ENCODE data around the gene EIF5AL1. TPM values are rescaled to one million over a fixed set of nuclear protein-coding genes. Genes with fewer than 3 reads are reported as not detected.
"Not testable (repeated sequence)": the region's sequence is repeated elsewhere in the genome, so short reads cannot be mapped to it uniquely, and the experiment has no call there.

Gene EIF5AL1
- total RNA-seq = 0.16 TPM

DNA sequence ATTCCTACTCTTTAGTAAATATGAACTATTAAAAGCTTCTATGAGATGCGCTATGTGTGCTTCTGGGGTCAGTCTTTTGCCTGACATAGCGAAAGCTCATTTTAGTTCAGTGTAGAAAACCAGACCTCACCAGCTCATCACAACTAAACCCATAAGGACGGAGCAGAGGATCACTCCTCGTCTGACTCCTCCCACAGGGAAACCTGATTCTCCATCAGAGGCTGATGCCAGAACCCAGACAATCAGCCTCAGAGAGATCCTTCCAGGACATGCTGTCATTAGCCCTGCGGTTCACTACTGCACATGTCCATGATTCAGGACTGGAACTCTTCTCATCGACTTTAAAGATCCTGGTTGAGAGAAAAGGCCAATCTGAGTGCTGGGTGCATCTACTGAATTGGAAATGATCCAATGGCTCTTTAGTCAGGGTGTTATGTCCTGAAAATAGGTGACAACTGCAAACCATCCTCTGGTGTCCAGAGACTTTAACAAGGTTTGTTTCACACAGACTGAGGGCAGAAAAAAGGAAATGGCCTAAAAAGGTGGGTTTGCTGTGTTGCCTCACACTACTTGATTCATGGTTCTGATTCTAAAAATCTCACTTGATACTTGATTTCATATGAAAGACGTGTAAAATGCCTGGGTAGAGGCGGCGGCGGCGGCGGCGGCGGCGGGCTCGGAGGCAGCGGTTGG, at the start of gene EIF5AL1:
Gene EIF5AL1, plus strand, starts transcription at position 643 of the 693 bp plus-strand sequence. CDS start 117 bp downstream, outside the sequence.
- not testable (repeated sequence) for DNase-seq

DNA sequence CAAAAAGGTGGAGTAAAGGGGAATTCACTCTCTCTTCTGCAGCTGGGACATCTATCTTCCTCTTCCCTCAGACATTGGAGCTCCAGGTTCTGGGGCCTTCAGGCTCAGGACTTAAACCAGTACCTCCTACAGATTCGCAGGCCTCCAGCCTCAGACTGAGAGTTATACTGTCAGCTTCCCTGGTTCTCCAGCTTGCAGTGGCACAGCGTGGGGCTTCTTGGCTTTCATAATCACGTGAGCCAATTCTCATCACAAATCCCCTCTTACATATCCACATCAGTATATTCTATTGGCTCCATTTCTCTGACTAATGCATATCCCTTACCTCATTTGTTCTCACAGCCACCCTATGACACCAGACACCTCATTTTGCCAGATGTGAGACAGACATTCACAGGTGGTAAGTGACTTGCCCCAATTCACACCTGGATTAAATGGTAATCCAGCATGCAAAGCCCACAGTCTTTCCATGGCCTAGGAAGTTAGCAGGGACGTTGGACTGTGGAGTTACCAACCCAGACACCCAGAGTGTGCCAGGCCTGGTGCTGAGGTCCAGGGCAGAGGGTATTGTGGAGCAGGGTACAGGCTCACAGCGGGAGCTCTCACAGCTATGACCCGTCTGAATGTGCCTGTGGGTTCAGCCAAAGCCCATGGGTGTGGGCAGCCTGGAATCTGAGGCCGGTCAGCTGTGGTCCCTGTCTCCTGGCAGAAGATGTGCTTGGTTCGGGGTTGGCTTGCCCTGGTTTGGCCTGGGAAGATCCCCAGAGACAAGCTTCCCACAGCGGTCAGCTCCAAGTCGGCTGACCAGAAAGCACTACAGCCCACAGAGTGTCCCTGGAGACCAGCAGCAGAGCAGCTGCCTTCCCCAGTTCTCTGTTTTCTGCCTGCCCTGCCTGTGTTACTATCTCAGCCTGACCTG, 48.5 kb upstream of the EIF5AL1 start:
- DNase-seq = no peak

DNA sequence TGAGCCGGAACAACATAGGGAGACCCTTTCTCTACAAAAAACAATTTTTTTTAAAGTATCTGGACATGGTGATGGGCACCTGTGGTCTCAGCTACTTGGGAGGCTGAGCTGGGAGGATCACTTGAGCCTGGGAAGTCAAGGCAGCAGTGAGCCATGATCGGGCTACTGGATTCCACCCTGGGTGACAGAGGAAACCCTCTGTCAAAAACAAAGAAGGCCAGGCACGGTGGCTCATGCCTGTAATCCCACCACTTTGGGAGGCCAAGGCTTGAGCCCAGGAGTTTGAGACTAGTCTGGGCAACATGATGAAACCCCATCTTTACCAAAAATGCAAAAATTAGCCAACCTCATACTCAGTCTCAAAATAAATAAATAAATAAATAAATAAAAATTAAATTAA, 47.0 kb upstream of the EIF5AL1 start:
- DNase-seq = no peak

DNA sequence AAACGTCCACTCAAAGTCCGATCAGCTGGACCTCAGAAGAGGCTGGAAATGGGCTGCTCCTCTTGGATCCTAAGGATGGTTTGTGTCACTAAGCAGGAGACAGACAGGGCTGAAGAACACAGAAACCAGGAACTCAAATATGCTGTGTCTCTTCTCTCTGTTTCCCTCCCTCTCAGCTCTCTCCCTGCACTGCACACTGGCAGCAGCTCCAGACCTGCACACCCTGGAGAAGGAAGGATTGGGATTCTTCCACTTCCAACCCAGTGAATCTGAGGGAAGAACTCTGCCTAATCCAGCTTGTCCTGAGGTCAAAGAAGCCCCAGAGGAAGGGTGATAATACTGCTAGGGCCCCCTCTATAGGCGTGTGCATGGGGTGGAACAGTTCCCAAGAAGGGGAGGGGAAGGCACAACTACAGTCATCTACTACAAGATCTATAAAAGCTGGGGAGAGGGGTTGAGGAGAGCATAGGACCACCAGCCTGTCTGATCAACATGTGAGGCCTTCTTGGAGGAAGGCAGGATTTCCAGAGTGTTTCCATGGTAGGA, 44.2 kb upstream of the EIF5AL1 start:
- no peak for DNase-seq

DNA sequence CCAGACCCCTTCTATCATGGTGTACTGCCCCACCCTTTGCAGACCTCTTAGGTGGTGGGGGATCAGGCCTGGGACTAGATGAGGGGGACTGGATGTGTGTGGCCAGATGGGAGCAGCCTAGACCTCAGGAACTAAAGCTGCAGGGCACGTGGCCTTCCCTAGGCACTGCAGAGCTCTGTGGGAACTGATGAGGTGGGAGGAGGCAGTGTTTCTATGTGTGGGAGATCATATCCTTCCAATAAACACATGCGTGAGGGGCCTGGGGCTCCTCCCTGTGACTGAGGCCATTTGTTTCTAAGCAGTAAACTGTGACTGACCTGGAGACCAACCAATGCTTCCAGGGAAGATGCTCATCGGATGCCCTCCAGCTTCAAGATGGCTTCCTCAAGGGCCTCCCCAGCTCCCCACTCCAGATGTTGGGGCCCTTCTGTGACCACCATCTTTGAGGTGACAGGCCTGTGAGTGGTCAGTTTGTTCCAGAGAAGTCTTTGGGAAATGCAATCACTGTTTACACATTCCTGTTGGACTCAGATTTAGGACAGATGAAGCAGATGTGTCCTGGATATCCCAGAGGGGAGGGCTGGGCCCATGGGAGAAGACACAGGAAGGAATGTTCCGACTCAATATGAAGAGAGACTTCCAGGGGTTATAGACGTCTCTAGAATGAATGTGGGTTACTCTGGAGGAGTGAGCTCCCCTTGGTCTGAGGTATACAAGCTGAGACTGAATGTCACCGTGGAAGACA, 43.3 kb upstream of the EIF5AL1 start:
- DNase-seq = no peak

DNA sequence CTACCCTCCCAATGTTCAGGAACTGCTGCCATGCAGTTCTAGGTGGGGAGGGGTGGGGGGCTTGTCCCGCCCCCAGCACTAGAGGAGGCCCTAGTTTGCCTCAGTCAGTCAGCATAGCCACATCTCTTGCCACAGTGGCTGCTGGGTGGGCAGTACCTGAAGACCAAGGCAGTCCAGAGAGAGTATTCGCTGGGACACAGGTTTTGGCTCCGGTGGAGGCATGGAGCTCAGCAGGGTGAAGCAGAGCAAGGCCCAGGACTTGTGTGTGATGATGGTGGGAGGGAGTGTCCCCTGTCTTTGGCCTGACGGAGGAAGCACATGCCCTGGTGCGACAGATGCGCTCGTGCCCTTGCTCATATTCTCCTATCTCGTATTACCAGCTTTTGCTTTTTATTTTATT, 42.2 kb upstream of the EIF5AL1 start:
- DNase-seq = no peak

DNA sequence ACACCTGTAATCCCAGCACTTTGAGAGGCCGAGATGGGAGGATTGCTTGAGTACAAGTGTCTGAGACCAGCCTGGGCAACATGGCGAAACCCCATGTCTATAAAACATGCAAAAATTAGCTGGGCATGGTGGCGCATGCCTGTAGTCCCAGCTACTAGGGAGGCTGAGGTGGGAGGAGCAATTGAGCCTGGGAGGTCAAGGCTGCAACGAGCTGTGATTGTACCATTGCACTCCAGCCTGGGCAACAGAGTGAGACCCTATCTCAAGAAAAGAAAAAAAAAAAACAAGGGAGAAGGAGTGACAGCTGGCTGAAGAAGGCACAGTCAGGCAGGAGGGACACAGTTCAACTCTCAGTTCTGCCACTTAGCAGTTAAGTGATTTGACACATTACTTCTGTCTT, 40.6 kb upstream of the EIF5AL1 start:
- no peak for DNase-seq

DNA sequence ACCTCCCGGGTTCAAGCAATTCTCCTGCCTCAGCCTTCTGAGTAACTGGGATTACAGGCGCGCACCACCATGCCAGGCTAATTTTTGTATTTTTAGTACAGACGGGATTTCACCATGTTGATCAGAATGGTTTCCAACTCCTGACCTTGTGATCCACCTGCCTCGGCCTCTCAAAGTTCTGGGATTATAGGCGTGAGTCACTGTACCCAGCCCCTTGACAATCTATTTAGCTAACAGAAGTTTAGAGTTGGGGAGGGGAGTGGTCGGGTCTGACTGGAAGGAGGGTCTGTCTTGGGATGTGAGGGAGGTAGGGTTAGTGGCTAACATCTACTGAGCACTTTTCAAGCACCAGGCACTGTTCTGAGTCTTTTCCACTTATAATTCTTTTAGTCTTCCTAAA, 39.9 kb upstream of the EIF5AL1 start:
- no peak for DNase-seq

DNA sequence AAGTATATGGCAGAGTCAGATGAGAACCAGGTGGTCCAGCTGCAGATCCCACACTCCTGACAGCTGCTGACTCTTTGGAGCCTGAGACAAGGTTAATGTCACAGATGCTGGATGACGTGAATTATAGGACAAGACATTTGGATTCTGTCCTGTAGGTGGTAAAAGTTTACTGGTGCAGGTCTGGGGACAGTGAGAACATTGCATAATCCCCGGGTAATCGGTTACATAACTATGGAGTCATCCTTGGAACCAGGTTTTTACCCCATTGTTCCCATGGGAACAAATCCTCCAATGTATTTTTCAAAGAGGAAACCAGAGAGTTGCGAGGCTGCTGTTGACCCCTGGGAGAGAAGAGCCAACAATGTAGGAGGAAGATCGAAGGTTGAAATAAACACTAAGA, 39.4 kb upstream of the EIF5AL1 start:
- no peak for DNase-seq

DNA sequence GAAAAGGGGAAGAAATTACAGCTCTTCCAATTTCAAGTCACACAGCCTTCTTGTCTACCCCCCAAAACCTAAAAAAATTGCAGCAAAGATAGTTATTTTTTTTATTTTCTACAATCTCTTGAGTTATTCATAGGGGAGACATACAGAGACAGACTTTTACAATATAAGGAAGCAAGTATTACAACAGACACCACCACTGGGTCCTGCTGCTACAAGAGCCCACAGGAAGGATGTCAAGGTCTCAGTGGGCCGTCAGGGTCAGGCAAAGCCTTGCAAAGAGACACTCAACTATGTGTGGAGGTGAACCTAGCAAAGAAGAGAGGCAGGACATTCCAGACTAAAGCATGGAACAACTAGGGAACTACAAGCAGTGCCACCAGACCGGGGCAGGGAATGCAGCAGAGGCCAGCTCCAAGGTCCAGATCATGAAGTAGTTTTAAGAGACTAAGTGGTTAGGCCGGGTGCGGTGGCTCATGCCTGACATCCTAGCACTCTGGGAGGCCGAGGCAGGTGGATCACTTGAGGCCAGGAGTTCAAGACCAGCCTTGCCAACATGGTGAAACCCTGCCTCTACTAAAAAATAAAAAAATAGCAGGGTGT, 38.7 kb upstream of the EIF5AL1 start:
- DNase-seq = no peak

DNA sequence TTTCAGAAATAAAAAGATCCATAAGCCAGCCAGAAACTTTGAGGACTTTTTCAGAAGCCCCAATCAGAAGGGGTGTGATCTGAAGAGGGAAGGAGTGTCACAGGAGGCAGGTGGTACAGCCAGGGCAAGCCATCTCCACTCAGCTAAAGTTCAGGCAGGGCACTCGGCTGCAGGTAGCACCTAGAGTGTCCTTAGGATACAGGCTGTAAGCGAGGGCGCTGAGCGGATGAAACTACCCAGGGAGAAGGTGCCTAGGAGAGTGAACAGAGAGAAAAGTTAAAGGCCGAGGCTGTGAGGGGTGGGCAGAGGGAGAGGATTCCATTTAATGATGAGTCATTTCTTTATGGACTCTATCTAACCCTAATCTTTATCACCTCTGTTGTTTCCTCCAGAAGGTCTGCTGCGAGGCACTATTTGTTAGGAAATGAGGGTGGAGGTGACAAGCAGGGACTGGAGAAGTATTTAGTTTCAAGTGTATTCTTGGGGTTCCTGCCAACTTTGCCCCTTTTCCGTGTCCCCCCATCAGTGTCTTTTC, 37.1 kb upstream of the EIF5AL1 start:
- no peak for DNase-seq

DNA sequence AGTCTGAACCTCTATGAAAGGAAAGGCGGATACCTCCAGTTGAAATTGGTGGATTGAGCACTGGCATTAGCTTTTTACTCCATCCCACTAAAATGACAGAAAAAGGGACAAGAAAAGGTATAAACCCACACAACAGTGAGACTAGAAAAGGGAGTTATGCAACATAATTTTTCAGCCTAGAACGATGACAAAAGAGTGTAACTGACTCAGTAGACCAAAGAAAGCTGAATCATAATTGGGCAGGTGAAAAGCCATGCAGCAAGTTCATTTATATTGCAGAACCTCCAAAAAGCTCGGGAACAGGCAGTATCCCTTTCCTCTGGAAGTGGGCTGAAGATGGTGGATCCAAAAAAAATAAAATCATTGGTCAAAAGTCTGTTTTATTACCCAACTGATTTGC, 36.5 kb upstream of the EIF5AL1 start:
- no peak for DNase-seq

DNA sequence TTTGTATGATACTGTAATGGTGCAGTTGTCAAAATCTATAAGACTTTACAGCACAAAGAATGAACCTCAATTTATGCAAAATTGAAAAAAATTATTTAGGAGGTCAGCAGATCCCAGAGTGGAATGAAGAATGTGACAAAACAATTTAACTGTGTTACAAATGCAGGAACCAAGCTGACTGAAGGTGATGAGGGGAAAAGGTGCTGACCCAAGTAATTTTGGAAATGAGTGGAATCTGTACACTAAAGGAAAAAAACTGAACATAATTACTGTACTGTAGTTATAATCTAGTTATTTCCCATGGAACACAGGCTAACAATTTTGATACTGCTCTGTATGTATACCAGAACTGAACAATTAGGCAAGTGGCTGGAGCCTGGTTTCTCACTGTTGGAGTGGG, 35.7 kb upstream of the EIF5AL1 start:
- no peak for DNase-seq

DNA sequence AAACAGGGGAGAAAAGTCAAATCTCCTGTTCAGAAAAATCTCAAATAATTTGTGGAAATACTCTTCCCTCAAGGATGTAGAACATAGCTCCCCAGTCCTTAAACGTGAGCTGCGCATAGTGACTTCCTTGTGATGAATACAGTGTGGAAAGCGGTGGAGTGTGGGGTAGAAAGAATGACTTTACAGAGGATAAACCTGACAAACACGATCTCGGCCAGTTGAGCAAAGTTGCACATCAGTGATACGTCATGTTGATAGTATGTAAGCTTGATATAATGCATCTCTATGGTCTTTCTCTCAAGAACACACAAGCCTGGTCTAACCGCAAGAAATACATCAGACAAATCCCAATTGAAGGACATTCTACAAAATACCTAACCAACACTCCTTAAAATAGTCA, 34.9 kb upstream of the EIF5AL1 start:
- DNase-seq = no peak

DNA sequence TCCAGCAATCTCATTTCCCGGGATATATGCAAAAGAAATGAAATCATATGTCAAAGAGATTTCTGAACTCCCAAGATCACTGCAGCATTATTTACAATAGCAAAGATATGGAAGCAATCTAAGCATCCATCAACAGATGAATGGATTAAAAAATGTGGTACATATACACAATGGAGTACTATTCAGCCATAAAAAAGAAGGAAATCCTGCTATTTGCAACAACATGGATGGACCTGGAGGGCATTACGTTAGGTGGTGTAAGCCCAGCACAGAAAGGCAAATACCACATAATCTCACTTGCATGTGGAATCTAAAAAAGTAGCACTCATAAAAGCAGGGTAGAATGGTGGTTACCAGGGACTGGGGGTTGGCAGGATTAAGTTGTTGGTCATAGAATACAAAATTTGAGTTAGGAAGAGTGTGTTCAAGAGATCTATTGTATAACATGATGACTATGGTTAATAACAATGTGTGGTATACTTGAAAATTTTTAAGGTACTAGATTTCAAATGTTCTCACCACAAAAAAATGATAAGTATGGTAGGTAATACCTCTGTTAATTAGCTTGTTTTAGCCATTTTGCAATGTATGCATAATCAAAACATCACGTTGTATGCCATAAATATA, 32.9 kb upstream of the EIF5AL1 start:
- no peak for DNase-seq

DNA sequence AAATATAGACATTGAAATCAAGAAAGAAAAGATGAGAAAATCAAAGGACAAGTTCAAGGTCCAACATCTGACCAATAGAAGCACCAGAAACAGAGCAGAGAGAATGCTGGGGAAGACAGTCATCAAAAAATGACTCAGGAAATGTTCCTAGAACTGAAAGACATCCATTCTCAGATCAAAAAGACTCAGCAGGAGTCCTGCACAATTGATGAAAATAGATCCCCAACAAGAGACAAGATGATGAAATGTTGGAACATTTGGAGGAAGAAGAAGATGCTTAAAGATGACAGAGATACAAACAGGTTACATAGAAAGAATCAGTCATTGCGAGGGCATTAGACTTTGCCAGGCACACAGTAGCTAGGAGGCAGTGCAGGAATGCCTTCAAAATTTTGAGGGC, 30.0 kb upstream of the EIF5AL1 start:
- DNase-seq = no peak

DNA sequence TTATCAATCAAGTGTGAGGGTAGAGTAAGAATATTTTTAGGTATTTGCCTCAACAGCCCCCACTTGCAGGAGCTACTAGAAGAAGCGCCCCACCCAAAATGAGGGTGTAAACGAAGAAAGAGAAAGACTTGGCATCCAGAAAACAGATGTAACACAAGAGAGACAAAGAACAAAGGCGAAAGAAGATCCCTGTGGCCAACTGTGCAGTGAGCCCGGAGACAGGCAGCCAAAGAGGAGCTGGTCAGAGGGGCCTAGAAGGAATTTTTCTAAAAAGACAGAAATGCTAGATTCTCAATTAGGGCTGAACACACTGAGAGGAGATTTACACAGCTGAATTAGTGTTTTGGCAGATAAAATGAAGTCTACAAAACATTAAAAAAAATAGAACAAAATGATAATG, 29.6 kb upstream of the EIF5AL1 start:
- DNase-seq = no peak

DNA sequence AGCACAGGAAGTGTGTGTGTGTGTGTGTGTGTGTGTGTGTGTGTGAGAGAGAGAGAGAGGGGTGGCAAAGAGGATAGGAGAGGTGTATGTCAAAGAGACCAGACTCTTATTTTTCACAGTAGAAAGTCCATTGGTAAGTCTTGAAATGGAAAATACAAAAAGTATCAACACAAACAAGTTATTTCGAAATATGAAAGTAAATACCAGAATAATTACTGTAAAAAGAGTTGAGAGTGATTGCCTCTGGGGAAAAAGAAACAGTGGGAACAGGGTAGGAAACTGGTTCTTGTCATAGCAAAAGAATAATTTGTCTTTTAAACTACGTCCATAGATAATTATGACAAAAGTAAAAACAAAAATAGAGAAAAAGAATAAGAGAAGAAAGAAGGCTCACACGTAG, 29.0 kb upstream of the EIF5AL1 start:
- DNase-seq = no peak

DNA sequence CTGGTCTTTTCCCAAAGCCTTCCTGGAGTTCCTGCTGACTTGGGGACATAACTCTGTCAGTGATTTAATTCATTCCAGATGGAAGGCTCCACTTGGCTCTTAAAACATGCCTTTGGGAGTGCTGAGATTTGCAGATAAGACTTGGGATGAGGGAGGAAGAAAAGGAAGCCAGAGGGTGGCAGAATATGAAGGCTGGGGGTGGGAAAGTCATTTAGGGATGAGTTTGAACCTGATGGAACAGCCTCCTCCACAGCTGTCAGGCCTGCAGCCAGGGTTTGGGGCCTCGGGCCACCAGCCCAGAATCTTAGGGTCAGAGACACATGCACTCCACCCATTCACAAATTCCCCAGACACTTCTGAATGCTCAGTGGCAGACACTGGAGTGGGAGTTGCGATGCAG, 28.4 kb upstream of the EIF5AL1 start:
- no peak for DNase-seq

DNA sequence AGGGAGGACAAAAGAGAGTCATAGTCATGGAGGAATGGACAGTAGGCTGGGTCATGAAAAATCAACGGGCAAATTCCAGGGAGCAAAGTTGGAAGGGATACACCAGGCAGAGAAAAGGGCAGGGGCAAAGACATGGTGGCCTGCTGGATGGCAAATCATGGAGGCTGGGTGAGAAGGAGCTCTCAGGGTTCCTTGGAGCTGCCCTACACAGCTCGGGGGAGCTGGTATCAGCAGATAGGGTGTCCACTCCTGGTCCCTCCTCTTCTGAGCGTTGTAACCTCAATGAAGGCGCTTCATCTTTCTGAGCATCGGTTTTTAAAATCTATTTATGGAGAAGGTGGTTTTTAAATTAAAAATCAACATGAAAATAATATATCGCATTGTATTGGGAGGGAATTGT, 27.9 kb upstream of the EIF5AL1 start:
- no peak for DNase-seq

Measured in occipital lobe (tissue), 2 donors.